NCI-H1417 (cell line): ENCODE results near the gene FRY.

Experiments used
- DNase-seq, 3 experiments: peaks; one replicate each; lab custom pipeline; 2025; lab: John Stamatoyannopoulos, UW

FRY gene

DNA sequence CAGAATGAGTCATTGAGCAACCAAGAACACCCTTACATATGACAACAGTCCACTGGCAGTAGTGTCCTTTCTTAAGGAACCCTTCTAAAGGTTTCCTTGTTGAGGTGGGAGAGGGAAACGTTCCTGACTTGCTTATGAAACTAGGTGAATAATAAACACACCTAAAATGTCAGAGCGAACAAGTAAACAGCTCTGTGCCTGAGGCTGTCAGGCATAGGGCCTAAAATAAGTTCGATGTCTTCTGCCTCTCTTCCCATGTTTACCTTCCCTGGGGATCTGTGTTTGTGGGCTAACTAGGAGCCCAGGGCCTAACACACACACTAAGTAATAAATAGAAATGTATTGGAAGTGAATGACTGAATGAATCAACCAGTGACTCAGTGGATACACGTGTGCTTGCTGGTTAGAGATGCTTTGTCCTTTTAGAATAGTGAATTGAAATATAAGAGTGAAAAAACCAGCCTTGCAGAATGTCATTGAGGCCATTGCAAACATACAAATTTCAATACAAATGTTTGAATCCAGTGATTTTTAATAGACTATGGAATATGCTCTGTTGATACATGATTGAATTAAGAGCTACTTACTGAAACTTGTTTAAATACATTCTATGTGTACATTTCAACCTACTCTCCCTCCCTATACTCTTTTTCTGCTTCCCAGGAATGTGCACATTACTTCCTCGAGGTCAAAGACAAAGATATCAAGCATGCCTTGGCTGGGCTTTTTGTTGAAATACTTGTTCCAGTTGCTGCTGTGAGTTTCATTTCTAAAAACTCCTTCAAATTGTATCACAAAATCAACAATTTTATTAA lies 102.9 kb downstream of the FRY start:
- DNase-seq, result no peak

DNA sequence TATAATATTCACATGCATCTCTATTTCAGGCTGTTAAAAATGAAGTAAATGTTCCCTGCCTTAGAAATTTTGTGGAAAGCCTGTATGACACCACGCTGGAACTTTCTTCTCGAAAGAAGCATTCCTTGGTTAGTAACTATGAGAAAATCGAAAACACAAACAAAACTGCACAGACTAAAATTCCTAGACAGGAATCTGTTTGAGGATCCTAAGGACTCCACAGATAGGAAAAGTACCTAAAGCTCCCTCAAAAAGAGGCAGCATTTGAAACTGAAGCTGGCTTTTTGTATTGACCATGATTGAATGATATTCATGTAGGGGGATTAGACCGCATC lies 103.4 kb downstream of the FRY start:
- DNase-seq, result no peak

GRCh38 chr13:32135655-32136054 lies 104.1 kb downstream of the FRY start:
- DNase-seq, result no peak

DNA sequence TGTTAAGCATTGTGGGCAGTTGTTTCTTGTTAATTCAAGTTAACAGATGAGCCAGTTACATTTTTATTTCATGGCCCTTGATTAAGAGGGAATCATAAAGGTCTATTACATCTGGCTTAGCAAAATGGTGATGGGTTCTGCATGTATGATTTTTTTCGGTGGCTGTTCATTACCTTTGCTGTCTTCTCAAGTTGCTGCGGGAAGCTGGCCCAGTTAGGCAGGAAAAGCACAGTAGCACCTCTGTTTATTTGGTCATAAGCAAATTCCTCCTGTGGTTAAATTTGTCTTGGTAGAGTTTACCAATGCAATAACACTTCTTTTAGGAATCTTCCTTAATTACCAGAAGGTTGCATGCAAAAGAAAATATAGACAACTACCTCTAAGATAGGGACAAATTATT lies 104.5 kb downstream of the FRY start:
- peak in 1 of 3 experiments; percentile 32 for DNase-seq

DNA sequence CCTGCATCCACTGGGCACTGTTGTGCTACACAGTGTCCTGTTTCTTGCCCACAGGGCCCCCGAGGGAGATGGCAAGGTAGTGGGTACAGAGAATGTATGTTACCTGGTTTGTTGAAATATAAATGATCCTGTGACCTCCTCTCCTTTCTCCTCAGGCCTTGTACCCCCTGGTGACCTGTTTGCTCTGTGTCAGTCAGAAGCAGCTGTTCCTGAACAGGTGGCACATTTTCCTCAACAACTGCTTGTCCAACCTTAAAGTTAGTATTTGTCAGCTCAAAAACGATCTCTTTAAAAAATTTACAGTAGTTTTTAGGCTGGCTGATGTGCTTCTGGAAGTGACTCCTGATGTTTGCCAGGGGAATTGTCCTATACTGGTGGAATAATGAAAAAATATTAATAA lies 105.1 kb downstream of the FRY start:
- DNase-seq, result peak in 2 of 3 experiments; percentile 53 to 83

DNA sequence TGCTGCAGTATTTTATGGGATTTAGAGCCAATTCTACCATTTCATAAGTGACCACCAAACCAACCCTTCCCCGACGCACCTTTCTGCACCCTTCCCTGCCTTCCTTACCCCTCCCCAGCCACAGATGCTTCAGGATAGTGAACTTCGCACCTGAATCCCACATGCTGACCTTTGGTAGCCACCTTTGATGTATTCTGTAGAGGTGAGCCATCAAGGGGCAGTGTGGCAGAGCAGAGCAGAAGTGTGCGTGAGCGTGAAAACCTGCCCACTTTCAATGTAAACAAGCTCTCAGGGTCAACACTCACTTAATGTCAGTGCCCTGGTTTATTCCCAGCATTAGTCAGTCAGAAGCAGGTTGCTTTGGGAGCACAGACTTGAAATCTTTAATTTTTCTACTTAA lies 107.7 kb downstream of the FRY start:
- peak in 1 of 3 experiments; percentile 24 for DNase-seq

DNA sequence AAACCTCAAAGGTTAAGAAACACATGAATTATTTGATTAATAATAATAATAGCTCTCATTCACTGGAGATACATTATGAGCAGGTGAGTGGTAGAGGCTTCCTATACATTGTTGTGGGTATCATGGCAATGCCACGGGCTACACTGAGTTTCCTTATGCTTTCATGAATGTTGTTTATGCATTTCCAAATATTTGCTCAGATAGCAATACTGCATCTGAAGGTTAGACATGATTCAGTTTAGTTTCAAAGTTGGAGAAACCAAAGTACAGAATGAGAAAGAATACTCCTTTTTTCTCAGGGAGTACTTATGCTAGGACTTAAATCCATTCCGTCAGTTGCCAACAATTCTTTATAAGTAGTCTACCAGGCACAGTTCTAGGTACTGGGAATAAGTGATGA lies 108.5 kb downstream of the FRY start:
- DNase-seq, result no peak

- no peak for DNase-seq
Measured at GRCh38 chr13:32141462-32141861, 109.9 kb downstream of the FRY start.

GRCh38 chr13:32142115-32142514 lies 110.5 kb downstream of the FRY start:
- DNase-seq, result no peak

GRCh38 chr13:32142956-32143375 lies 111.4 kb downstream of the FRY start:
- peak in 1 of 3 experiments; percentile 9 for DNase-seq

DNA sequence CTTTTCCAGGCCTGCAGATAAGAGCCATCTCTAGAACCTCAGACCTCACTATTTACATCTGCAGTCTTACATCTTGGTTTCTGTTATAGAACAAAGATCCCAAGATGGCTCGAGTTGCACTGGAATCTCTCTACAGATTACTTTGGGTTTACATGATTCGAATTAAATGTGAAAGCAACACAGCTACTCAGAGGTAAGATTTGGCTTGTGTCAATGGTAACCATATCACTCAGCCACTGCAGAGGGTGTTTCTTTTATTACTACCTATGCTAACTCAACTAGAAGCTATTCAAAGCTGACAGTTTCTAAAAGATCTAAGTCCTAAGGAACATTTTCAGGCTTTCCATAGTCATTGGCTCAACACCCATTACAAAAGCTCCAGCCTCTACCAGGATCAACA lies 115.6 kb downstream of the FRY start:
- no peak for DNase-seq

- DNase-seq, result no peak
Measured at GRCh38 chr13:32147976-32148375, 116.4 kb downstream of the FRY start.

DNA sequence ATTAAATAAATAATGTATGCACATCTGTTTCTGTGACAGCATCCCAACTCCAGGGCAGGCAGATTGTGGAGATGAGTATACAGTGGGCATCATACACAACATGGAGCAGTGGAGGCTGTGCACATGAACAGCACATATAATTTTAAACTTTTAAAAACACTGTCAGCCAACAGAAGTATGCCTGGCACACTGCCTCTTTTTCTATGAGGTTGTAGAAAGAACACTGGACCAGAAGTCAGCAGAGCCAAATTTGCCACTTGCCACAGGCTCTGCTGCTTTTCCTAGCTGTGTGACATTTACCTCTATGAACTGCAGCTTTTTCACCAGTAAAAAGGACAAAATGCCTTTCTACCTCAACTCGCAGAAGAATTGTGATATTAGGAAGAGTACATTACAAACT lies 118.7 kb downstream of the FRY start:
- DNase-seq, result no peak

DNA sequence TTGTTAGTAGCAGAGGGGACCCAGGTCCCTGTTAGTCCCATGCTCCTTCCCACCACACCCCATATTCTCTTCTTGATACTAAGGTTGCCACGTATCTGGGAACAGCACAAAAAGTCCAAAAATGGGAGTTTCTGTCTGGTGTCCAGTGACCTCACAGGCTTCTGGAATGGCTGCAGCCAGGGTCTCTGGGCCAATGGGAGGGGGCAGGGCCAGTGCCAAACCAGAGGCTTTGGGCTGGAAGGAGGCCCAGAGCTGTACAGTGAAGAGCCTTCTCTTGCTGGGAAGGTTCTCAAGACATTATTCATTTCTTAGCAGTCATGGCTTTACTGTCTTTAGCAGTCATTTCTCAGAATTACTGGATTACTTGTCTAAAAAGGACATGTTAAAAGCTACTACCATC lies 119.2 kb downstream of the FRY start:
- no peak for DNase-seq

DNA sequence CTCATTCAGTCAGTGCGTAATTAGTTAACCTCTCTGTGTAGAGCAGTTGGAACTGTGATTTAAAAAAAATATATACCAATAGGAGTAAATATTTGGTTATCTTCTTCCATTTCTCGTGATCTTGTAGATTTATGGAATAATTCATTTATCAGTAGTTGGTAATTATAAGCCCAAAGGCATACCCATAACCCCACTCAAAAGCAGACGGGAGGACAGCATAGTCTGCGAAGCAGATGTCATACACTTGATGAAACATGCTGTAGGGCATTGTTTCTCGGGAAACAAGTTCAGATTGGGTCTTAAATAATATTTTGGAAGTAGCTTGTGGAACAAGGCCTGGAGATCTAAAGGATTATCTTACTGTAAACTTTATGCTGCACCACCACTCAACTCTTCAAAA lies 119.7 kb downstream of the FRY start:
- DNase-seq, result no peak

DNA sequence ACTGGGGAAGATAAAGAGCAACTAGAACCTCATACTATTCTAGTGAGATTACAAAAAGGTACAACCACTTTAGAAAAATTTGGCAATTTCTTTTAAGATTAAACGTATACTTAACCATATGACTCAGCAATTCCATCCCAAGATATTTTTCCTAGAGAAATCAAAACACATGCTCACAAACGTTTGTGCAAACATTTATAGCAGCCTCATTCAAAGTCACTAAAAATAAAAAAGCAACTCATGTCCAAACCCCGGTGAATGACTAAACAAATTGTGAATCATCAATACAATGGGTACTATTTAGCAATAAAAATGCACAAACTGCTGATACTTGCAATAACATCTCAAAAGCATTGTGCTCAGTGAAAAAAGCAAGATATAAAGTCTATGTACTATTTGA lies 121.5 kb downstream of the FRY start:
- no peak for DNase-seq

GRCh38 chr13:32159137-32159869 lies 127.7 kb downstream of the FRY start:
- DNase-seq, result no peak

GRCh38 chr13:32162395-32163005 lies 130.9 kb downstream of the FRY start:
- DNase-seq, result no peak

GRCh38 chr13:32164622-32165268 lies 133.2 kb downstream of the FRY start:
- DNase-seq, result peak; percentile 16 to 66 (median 60)

DNA sequence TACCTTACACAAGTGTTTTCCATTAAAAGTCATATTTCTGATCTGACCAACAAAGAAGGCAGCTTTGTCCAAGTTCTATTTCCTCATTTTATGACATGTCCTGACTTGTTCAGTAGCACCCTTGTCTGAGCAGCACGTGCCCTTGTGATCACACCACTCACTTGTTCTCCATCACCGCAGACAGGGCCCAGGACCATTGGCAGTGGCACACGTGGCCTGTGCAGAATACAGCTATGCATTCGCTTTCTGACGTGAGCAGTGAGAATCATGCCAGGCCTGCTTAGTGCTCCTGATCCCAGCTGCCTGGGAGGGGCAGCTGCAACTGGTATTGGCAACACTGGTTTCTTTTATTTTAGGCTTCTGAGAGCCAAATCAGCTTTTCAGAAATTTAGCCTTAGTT lies 134.2 kb downstream of the FRY start:
- no peak for DNase-seq

GRCh38 chr13:32168131-32168530 lies 136.6 kb downstream of the FRY start:
- no peak for DNase-seq

DNA sequence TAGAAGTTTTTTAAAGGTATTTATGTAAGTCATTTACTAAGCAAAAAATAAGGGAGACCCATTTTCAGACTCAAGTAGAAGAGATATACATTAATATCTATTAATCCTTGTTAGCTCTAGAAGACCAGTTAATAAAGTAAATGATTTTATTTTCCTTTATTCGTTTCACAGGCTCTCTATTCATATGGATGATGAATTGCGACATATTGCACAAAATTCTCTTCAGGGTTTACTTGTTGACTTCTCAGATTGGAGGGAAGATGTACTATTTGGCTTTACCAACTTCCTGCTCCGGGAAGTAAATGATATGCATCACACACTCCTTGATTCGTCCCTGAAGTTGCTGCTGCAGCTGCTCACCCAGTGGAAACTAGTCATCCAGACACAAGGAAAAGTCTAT lies 139.3 kb downstream of the FRY start:
- DNase-seq, result no peak

DNA sequence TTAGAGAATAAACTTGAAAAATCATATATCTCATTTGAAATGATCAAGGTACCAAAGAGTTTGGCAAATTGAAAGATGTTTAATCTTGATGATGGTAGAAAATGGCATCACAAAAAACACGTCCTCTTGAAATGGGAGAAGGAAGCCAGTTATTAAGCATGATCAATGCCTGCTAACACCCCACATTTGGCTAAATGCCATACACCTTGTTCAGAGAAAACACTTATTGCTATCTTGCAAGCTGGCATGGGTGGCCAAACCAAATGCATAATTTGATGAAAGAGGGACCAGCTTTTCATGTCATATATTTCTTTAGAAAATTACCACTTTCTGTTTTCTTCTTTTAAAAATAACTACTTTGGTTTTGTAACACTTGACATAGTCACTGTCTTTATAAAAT lies 142.3 kb downstream of the FRY start:
- DNase-seq, result peak in 2 of 3 experiments; percentile 2 to 67
